Erythroblast (primary cell): ENCODE data around the gene STUB1.

Experiments used
- GATA1 ChIP-seq: IDR thresholded peaks from 2 replicates; pipeline ENCODE4 v1.6.1; 2011; ENCODE audit warnings: low read depth, mild to moderate bottlenecking, control low read depth, low read length, moderate library complexity
- POLR2A ChIP-seq: IDR thresholded peaks from 2 replicates; pipeline ENCODE4 v1.6.1; 2011; ENCODE audit warnings: mild to moderate bottlenecking, low read length

- TF ChIP-seq POLR2A (no peak), GATA1 (no peak)
Measured at GRCh38 chr16:658679-659571, 21.3 kb upstream of the STUB1 start.
